Gastrocnemius medialis (tissue), 4 donors: ENCODE results near the gene DMWD. TPM values are rescaled to one million over a fixed set of nuclear protein-coding genes. Genes with fewer than 3 reads are reported as not detected.
"Not testable (repeated sequence)": the region's sequence is repeated elsewhere in the genome, so short reads cannot be mapped to it uniquely, and the experiment has no call there.

Experiments
- ATAC-seq, 2 donors: fragments of 150-250 bp; one replicate each; pipeline ENCODE4 v1.9.1; 2016
- DNase-seq, 2 donors: peaks; one replicate each; pipeline ENCODE4 v3.0.0-alpha.2; 2019
- H3K27ac ChIP-seq, 4 donors: fragments of 200-600 bp; sonication (generic); 1 replicate in 1 of 4; 2 replicates in 3 of 4; pipeline ENCODE4 v1.5.1; 2016 to 2018; ENCODE audit warnings: mild to moderate bottlenecking in 2 of 4, moderate library complexity in 1 of 4
- H3K27me3 ChIP-seq, 3 donors: fragments of 200-600 bp; sonication (generic) in 2 of 3; 1 replicate in 1 of 3; 2 replicates in 2 of 3; pipeline versions ENCODE4 v1.5.1 to v1.6.0; 2016 to 2019; ENCODE audit warnings: mild to moderate bottlenecking in 1 of 3, moderate library complexity in 1 of 3
- H3K36me3 ChIP-seq, 2 donors: fragments of 200-600 bp; sonication (generic) in 1 of 2; one replicate each; pipeline ENCODE4 v1.5.1; 2017 to 2018
- H3K4me1 ChIP-seq, 2 donors: fragments of 200-600 bp; sonication (generic) in 1 of 2; one replicate each; pipeline ENCODE4 v1.5.1; 2016 to 2017; ENCODE audit warnings: mild to moderate bottlenecking in 2 of 2
- H3K4me3 ChIP-seq, 4 donors: fragments of 200-600 bp; sonication (generic) in 3 of 4; 1 replicate in 1 of 4; 2 replicates in 3 of 4; pipeline ENCODE4 v1.5.1; 2016 to 2019; ENCODE audit warnings: mild to moderate bottlenecking in 2 of 4
- H3K9me3 ChIP-seq, 3 donors: fragments of 200-600 bp; sonication (generic) in 2 of 3; 1 replicate in 1 of 3; 2 replicates in 2 of 3; pipeline ENCODE4 v1.5.1; 2016 to 2019
- POLR2A ChIP-seq, 2 donors: fragments of 450-650 bp; IDR thresholded peaks; one replicate each; pipeline ENCODE4 v1.6.1; 2017; ENCODE audit warnings: antibody characterized with exemption in 2 of 2, mild to moderate bottlenecking in 2 of 2, moderate library complexity in 2 of 2
- in situ Hi-C, 4 donors: fragments of 200-750 bp; cut with MboI; loops; one replicate each; pipeline versions ENCODE4 v1.15.0 to v1.8.0; 2017; ENCODE audit warnings: low sequenced_read_pairs in 4 of 4
- intact Hi-C: fragments of 100-400 bp; cut with DNase I; formaldehyde crosslinking; loops from one replicate; pipeline ENCODE4 v1.15.1; 2023; ENCODE audit warnings: low total_unique reads
- total RNA-seq, 4 donors: library from RNA; depleted of rRNA; stranded (reverse); fragments of >200 nt; gene quantifications; one replicate each; pipeline versions ENCODE4 v1.1.0 to v1.2.3, GENCODE V29; 2016
- TF ChIP-seq, protein P1 (sequence below), 5 experiments: fragments of 450-650 bp in 3 of 5; fragments of 200-600 bp in 2 of 5; sonication (generic) in 2 of 5; IDR thresholded peaks in 4 of 5; conservative IDR thresholded peaks in 1 of 5; 1 replicate in 4 of 5; 2 replicates in 1 of 5; pipeline ENCODE4 v1.5.1; 2016 to 2019; ENCODE audit warnings: antibody characterized with exemption in 5 of 5, mild to moderate bottlenecking in 3 of 5, moderate library complexity in 3 of 5

DMWD gene
- total RNA-seq, 4 donors from 2014 or later: 38.6 to 111 (median 56.4) TPM

DNA sequence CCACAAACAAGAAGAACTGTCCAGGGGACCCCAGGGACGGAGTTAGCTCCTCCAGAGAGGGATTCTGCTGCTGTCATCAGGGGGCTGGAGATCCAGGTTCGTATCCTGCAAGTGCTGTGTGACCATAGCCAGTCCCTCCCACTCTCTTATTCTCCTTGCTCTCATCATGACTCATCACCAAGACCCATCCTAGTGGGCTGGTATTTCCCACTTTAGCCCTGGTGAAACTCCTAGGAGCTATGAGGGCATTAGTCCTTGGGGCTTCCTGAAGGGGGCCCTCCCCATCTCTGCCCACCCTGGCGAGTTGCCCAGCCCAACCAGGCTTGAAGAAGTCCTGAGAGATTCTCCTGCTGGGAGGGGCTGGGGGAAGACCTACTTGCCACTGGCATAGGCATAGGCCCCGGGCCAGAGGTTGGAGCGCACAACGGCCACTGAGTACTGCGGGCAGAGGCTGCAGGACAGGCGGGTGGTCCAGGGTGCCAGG, 7.5 kb upstream of the DMWD start:
- ATAC-seq (peak in 1 of 2 donors; percentile 2), DNase-seq (no peak)
- intact Hi-C loops: no loop called here
- Histone ChIP-seq H3K4me1 (peaks cover 10 to 17% of the 10 kb centered on the region in 2 donors), H3K4me3 (no peak overlapping the region), H3K27me3 (no peaks in the 10 kb centered on the region), H3K9me3 (no peaks in the 10 kb centered on the region), H3K36me3 (no peaks in the 10 kb centered on the region), H3K27ac (peak overlapping the region; percentile 64 to 76 (median 70))
- in situ Hi-C loops: no loop called here
- TF ChIP-seq, protein P1, sequence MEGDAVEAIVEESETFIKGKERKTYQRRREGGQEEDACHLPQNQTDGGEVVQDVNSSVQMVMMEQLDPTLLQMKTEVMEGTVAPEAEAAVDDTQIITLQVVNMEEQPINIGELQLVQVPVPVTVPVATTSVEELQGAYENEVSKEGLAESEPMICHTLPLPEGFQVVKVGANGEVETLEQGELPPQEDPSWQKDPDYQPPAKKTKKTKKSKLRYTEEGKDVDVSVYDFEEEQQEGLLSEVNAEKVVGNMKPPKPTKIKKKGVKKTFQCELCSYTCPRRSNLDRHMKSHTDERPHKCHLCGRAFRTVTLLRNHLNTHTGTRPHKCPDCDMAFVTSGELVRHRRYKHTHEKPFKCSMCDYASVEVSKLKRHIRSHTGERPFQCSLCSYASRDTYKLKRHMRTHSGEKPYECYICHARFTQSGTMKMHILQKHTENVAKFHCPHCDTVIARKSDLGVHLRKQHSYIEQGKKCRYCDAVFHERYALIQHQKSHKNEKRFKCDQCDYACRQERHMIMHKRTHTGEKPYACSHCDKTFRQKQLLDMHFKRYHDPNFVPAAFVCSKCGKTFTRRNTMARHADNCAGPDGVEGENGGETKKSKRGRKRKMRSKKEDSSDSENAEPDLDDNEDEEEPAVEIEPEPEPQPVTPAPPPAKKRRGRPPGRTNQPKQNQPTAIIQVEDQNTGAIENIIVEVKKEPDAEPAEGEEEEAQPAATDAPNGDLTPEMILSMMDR (IDR thresholded peaks at IDR 0.05 in 4 of 5, conservative IDR thresholded peaks at IDR 0.05 in 1 of 5): no peak
- no peak for TF ChIP-seq POLR2A (IDR thresholded peaks at IDR 0.05)

DNA sequence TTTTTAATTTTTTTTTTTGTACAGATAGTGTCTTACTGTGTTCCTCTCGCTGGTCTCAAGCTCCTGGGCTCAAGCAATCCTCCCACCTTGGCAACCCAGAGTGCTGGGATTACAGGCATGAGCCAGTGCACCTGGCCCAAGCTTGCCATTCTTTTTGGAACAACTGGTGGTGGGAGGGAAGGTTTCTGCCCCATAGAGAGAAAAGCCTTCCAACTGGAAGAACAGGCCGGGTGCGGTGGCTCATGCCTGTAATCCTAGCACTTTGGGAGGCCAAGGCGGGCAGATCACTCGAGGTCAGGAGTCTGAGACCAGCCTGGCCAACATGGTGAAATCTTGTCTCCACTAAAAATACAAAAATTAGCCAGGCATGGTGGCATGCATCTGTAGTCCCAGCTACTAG, 6.9 kb upstream of the DMWD start:
- peak; percentile 50 to 74 for ATAC-seq

DNA sequence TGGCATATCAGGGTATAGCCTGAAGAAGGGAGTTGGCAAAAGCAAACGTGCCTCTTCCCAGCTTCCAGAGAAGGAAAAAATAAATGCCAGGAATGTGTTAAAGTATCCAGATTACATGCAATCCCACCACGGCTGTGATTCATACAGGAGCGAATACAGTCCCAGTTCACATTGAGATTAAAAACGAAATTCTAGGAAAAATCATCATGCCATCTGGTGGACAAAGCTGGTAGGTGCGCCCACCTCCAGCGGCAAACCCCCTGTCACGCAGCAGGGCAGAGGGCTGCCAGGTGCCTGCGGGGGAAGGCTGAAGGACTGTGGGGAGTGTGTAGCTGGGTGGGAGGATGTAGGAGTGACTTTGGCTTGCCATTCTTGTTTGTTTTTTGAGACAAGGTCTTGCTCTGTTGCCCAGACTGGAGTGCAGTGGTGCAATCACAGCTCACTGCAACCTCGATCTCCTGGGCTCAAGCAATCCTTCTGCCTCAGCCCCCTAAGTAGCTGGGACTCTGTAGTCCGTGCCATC, 6.4 kb upstream of the DMWD start:
- ATAC-seq: peak; percentile 87 to 91
- peak in 1 of 2 donors; percentile 61 for DNase-seq
- Histone ChIP-seq H3K36me3 (no peaks in the 10 kb centered on the region), H3K9me3 (no peaks in the 10 kb centered on the region), H3K4me3 (no peak overlapping the region), H3K4me1 (peaks cover 10 to 17% of the 10 kb centered on the region in 2 donors), H3K27ac (peak overlapping the region; percentile 64 to 76 (median 70)), H3K27me3 (no peaks in the 10 kb centered on the region)
- in situ Hi-C loops (no loop called here), intact Hi-C loops (loop anchor here (1.0 to 5.0 kb wide), 2 partner anchors 29 to 82 kb away; no protein-coding TSS in a partner anchor)
- no peak for TF ChIP-seq POLR2A (IDR thresholded peaks at IDR 0.05)
- TF ChIP-seq, protein P1 (IDR thresholded peaks at IDR 0.05 in 4 of 5, conservative IDR thresholded peaks at IDR 0.05 in 1 of 5): peak; percentile 86 to 97 (median 92)

More for the DNA sequence above, 6.9 kb upstream of the DMWD start:
- H3K4me3 ChIP-seq, H3K9me3 ChIP-seq, in situ Hi-C loops, H3K36me3 ChIP-seq, H3K27me3 ChIP-seq: not testable (repeated sequence)
- intact Hi-C loops: loop anchor here (1.0 to 5.0 kb wide), 2 partner anchors 29 to 82 kb away; no protein-coding TSS in a partner anchor
- Histone ChIP-seq H3K27ac (peak overlapping the region; percentile 64 to 76 (median 70)), H3K4me1 (peaks cover 10 to 17% of the 10 kb centered on the region in 2 donors)
- DNase-seq: peak in 1 of 2 donors; percentile 80

DNA sequence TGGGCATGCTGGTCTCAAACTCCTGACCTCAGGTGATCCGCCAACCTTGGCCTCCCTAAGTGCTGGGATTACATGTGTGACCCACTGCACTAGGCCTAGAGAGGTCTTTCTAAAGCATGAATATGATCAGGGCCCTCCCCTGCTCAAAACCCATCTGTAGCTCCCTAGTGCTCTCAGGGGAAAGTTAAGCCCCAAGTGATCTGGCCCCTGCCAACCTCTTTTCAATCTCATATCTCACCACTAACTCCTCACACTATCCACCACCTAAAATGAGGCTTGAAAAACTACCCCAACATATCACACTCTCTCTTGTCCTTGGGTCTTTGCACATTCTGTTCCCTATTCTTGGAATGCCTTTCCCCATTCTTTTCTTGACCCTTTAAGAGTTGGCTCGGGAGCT, 2.0 kb upstream of the DMWD start:
- H3K4me3 ChIP-seq: no peak overlapping the region
- ATAC-seq (no peak), DNase-seq (no peak)
- H3K36me3 ChIP-seq: peaks cover 0 to 14% of the 10 kb centered on the region in 2 donors
- no peaks in the 10 kb centered on the region for H3K27me3 ChIP-seq
- TF ChIP-seq, protein P1 (IDR thresholded peaks at IDR 0.05 in 4 of 5, conservative IDR thresholded peaks at IDR 0.05 in 1 of 5): no peak
- TF ChIP-seq POLR2A (IDR thresholded peaks at IDR 0.05): no peak
- no peak overlapping the region for H3K27ac ChIP-seq
- intact Hi-C loops: loop anchor here (5.0 kb wide), 1 partner anchor 77 kb away; no protein-coding TSS in a partner anchor
- in situ Hi-C loops: no loop called here
- H3K9me3 ChIP-seq: no peaks in the 10 kb centered on the region
- peaks cover 25 to 27% of the 10 kb centered on the region in 2 donors for H3K4me1 ChIP-seq

DNA sequence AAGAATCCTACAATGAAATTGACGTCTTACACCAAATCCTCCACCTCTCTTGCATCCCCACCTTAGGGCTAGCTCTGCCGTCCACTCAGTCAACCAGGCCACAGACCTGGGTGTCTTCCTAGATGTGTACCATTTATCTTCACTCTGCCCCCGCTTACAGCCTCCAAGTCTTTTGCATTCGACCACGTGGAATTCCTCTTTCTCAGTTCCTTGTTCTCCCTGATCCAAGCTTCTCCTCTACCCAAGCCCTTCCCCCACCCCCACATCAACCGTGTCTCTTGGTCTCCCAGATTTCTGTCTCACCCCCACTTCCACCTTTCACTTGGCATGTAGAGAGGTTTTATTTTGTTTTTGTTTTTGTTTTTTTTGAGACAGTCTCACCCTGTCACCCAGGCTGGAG, 1.2 kb upstream of the DMWD start:
- peaks cover 0 to 17% of the 10 kb centered on the region in 2 donors for H3K36me3 ChIP-seq
- DNase-seq: no peak
- in situ Hi-C loops (no loop called here), intact Hi-C loops (no loop called here)
- H3K4me3 ChIP-seq: no peak overlapping the region
- peaks cover 23 to 28% of the 10 kb centered on the region in 2 donors for H3K4me1 ChIP-seq
- no peaks in the 10 kb centered on the region for H3K9me3 ChIP-seq
- TF ChIP-seq, protein P1 (IDR thresholded peaks at IDR 0.05 in 4 of 5, conservative IDR thresholded peaks at IDR 0.05 in 1 of 5): no peak
- TF ChIP-seq POLR2A (IDR thresholded peaks at IDR 0.05): no peak
- ATAC-seq: no peak
- H3K27ac ChIP-seq: no peak overlapping the region
- no peaks in the 10 kb centered on the region for H3K27me3 ChIP-seq
